GM10248 (cell line): Measurements from ENCODE around the gene CPED1.

Source experiments
- CTCF ChIA-PET: fragments of 300-600 bp; sonication (Branson Sonifier 250); formaldehyde crosslinking; extraction: SDS; loops from one replicate; lab custom pipeline; 2021; ENCODE audit warnings: antibody characterized with exemption; lab: Yijun Ruan, JAX
- POLR2A ChIA-PET: fragments of 350-650 bp; sonication (Branson Sonifier 250); formaldehyde crosslinking; extraction: SDS; loops from one replicate; lab custom pipeline; 2020; ENCODE audit warnings: antibody characterized with exemption; lab: Yijun Ruan, JAX
- DNase-seq: peaks from one replicate; pipeline ENCODE4 v3.0.0; 2012; ENCODE audit errors: extremely low spot score
- TF ChIP-seq, protein P1 (sequence below): IDR thresholded peaks from 2 replicates; pipeline ENCODE4 v1.5.1; 2012; ENCODE audit warnings: mild to moderate bottlenecking, low read depth; ENCODE audit errors: extremely low read depth, missing control alignments, control extremely low read depth

The CPED1 gene

DNA sequence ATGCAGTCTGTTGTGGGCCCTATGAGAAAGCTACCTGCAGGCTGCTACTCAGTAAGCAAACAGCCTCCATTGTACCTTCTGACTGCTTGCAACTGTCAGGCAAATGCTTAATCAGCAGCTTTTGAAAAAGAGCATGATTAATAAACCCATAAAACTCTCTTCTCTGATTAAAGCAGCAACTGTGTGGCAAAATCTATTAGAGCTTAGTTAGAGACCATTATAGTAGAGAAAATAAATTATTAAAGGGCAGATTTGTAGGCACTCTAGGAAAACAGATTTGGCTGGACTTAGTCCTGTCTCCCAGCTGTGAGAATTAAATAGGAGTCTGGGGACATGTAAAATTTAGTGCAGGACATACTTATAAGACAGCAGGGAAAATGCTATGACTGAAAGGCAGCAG lies 207.8 kb downstream of the CPED1 start:
- POLR2A ChIA-PET: no interaction called here
- CTCF ChIA-PET: interaction anchor here (1.3 kb wide), 1 partner anchor 17 kb away, joined by 3 read pairs; no protein-coding TSS in a partner anchor

DNA sequence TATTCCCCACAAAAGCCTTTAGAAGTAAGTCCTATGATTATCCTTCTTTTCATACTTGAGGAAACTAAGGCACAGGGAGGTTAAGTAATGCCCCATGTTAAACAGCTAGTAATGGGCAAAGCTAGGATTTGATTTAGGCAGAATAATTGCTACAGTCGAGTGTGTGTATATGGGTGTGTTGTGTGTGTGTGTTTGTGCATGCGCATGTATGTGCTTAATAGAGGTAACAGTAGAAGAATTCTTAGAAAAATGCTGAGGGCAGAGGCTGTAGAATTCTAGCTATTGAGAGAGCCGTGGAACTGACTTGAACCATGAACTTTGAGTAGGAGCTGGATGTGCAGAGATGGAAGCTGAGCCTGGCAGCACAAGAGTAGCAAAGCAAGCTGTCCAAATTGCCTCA lies 208.9 kb downstream of the CPED1 start:
- no peak for DNase-seq
- ChIA-PET CTCF (interaction anchor here (1.1 to 1.4 kb wide), 5 partner anchors 10 to 148 kb away, joined by 3 to 5 read pairs (median 3); no protein-coding TSS in a partner anchor), POLR2A (no interaction called here)
- TF ChIP-seq, protein P1, sequence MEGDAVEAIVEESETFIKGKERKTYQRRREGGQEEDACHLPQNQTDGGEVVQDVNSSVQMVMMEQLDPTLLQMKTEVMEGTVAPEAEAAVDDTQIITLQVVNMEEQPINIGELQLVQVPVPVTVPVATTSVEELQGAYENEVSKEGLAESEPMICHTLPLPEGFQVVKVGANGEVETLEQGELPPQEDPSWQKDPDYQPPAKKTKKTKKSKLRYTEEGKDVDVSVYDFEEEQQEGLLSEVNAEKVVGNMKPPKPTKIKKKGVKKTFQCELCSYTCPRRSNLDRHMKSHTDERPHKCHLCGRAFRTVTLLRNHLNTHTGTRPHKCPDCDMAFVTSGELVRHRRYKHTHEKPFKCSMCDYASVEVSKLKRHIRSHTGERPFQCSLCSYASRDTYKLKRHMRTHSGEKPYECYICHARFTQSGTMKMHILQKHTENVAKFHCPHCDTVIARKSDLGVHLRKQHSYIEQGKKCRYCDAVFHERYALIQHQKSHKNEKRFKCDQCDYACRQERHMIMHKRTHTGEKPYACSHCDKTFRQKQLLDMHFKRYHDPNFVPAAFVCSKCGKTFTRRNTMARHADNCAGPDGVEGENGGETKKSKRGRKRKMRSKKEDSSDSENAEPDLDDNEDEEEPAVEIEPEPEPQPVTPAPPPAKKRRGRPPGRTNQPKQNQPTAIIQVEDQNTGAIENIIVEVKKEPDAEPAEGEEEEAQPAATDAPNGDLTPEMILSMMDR: no peak

More for the DNA sequence above, 207.8 kb downstream of the CPED1 start:
- DNase-seq: no peak
- TF ChIP-seq, protein P1: no peak

DNA sequence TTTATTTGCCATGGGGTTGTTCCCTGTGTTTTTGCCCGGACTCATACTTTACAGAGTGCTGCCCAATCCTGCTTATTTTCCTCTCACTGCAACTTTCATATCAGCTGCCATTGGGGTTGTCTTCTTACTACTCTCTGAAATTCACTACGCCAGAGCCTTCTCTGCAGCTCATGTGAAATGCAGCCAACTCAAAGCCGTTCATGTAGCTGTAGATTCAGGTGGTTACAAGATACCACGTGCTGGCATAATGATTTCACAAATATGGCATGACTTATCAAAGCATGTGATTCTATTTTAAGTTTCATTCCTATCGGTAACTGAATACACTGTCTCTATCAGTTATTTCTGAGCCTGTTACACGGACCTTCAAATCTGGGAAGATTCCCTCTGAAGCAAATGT lies 210.0 kb downstream of the CPED1 start:
- POLR2A ChIA-PET: no interaction called here
- CTCF ChIA-PET: interaction anchor here (1.1 to 1.4 kb wide), 4 partner anchors 9 to 147 kb away, joined by 3 to 5 read pairs (median 4); no protein-coding TSS in a partner anchor
- no peak for DNase-seq
- TF ChIP-seq, protein P1: no peak

DNA sequence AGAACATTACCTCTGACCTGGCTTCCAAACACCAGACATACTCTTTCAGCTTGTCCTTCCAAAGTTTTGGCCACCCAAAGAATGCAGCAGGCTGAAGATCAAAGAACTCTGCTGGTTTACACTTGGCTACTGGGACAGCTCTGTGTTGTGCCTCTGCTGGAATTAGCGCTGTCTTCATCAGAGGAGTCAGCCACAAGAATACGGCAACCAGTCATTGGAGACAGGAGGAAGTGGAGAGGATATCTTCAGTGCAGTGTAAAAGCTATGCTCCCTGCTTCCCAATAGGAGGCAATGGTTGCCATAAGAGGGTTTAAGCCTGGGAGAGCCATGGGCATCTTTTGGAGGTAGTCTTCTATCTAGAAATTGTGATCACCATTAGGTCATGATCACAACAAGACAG lies 213.6 kb downstream of the CPED1 start:
- TF ChIP-seq, protein P1: no peak
- DNase-seq: no peak
- POLR2A ChIA-PET: no interaction called here
- CTCF ChIA-PET: no interaction called here

DNA sequence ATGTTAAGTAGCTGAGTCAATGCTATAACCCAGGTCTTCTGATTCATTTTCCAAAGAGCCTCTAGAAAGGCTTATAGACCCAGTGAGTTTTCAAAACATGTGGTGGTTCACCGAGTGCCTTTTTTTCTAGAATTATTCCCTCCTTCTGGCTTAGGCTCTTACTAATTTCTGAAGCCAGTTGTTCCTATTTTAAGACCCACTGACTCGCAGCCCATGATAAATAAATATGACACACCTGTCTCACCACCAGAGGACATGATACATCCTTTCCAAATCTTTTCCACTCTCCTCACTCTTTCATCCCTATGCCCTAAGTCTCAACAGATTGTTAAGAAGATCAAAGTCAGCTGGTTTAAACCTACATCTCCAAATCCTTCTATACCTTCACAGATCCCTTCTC lies 214.3 kb downstream of the CPED1 start:
- POLR2A ChIA-PET: no interaction called here
- CTCF ChIA-PET: no interaction called here
- TF ChIP-seq, protein P1: no peak
- no peak for DNase-seq

DNA sequence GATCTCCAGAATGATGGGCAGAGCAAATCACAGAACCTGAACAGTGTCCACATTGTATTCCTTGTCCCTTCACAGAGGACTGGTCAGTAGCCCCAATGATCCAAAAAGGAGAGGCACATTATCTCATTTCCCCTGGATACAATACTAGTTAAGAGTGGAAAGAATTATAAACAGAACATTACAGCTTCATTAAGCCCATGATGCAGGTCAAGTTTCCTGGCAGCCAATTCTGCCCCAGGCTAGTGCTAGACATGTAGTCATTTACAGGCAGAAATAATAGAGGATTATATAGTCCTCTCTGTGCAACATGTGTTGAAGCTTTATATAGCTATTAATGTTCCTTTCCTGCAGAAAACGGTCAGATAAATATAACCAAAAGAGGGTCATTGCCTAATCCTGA lies 216.0 kb downstream of the CPED1 start:
- TF ChIP-seq, protein P1: no peak
- no peak for DNase-seq
- ChIA-PET CTCF (no interaction called here), POLR2A (no interaction called here)
